ENCODE measurements around the gene FRRS1. TPM values are rescaled to one million over a fixed set of nuclear protein-coding genes. Genes with fewer than 3 reads are reported as not detected.

Gene FRRS1
- total and polyA plus RNA-seq, 10 of the 15 experiments (the other 5 are each of a cell fraction or from before 2014, with no cell fraction given) = 0.13 to 18.9 (median 8.0) TPM

- ChIA-PET POLR2A (no interaction called here), RAD21 (ENCODE audit: unreplicated experiment) (no interaction called here), SMC1A (ENCODE audit: uncharacterized antibody, unreplicated experiment) (no interaction called here), CTCF (interaction anchor here (2.7 kb wide), 1 partner anchor 15 kb away, joined by 6 read pairs; no protein-coding TSS in a partner anchor)
- BruUV-seq (replicated peaks) = no TSS peak
- intact Hi-C loops (cut with micrococcal nuclease; ENCODE audit: unreplicated experiment) = loop anchor here (10.0 kb wide), 1 partner anchor 705 kb away; no protein-coding TSS in a partner anchor
- in situ Hi-C loops (cut with MboI) = loop anchor here (10.0 kb wide), 1 partner anchor 515 kb away; no protein-coding TSS in a partner anchor
- Histone ChIP-seq H3K4me2 (ENCODE audit: control insufficient read depth, insufficient read depth) (no peak overlapping the region), H3K79me2 (ENCODE audit: control insufficient read depth, insufficient read depth, low read length) (no peaks in the 10 kb centered on the region), H3K27ac (ENCODE audit: control insufficient read depth, insufficient read depth) (no peak overlapping the region), H3K4me3 (no peak overlapping the region), H3K4me1 (ENCODE audit: control insufficient read depth, insufficient read depth, low read length) (no peaks in the 10 kb centered on the region), H3K9ac (ENCODE audit: control insufficient read depth, insufficient read depth, low read length) (no peak overlapping the region), H4K20me1 (ENCODE audit: control insufficient read depth, insufficient read depth) (no peaks in the 10 kb centered on the region), H2AFZ (ENCODE audit: control insufficient read depth, low read depth, low read length) (no peak overlapping the region), H3K27me3 (replicated peaks in 1 of 2; ENCODE audit: control insufficient read depth in 2 of 2, insufficient read depth in 2 of 2, low read length in 1 of 2) (no peaks in the 10 kb centered on the region; a peak in 1 of 4 replicates), H3K9me3 (replicated peaks; ENCODE audit: control insufficient read depth, insufficient read depth, low read length) (no peaks in the 10 kb centered on the region), H3K36me3 (ENCODE audit: control insufficient read depth in 2 of 2, insufficient read depth in 2 of 2, low read length in 1 of 2) (no peaks in the 10 kb centered on the region; a peak in 2 of 4 replicates)
- 95% methylated on average over 3 of the region's 3 CpGs for WGBS (ENCODE audit: insufficient coverage, insufficient replicate concordance, low lambda C conversion rate, missing lambda C conversion rate)
- no peak for ATAC-seq
- TF ChIP-seq HDGF (IDR thresholded peaks at IDR 0.05) = no peak
- TF ChIP-seq CHD4 (IDR thresholded peaks at IDR 0.05) = no peak
- no peak for TF ChIP-seq ZNF622 (IDR thresholded peaks at IDR 0.05)
- no peak for TF ChIP-seq POLR2AphosphoS2 (IDR thresholded peaks at IDR 0.05; ENCODE audit: low read depth, low read length)
- no peak for TF ChIP-seq CREM (IDR thresholded peaks at IDR 0.05; ENCODE audit: low read depth)
- TF ChIP-seq FOXM1 (IDR thresholded peaks at IDR 0.05; ENCODE audit: low read depth, low read length) = no peak
- TF ChIP-seq STAT3 (IDR thresholded peaks at IDR 0.05; ENCODE audit: low read depth, low read length) = no peak
- no peak for TF ChIP-seq KLF5 (IDR thresholded peaks at IDR 0.05; ENCODE audit: partially characterized antibody)
- no peak for TF ChIP-seq MTA3 (IDR thresholded peaks at IDR 0.05; ENCODE audit: borderline replicate concordance, low read length)
- TF ChIP-seq RB1 (IDR thresholded peaks at IDR 0.05; ENCODE audit: borderline replicate concordance) = no peak
- FAIRE-seq = no peak
- DNase-seq (ENCODE audit: low read depth, low spot score) = no peak
Observed at GRCh38 chr1:99700020-99700419, 66.4 kb downstream of the FRRS1 start.

GRCh38 chr1:99697580-99697979, 68.9 kb downstream of the FRRS1 start:
- FAIRE-seq (no peak), ATAC-seq (no peak), DNase-seq (ENCODE audit: low read depth, low spot score) (no peak)
- intact Hi-C loops (cut with micrococcal nuclease; ENCODE audit: unreplicated experiment) = no loop called here
- TF ChIP-seq MYB (IDR thresholded peaks at IDR 0.05; ENCODE audit: borderline replicate concordance, low read depth, low read length) = no peak
- no peak for TF ChIP-seq MLLT1 (IDR thresholded peaks at IDR 0.05)
- TF ChIP-seq NFYB (IDR thresholded peaks at IDR 0.05; ENCODE audit: insufficient read depth, low read depth, low read length) = no peak
- no peak for TF ChIP-seq IRF4 (IDR thresholded peaks at IDR 0.05; ENCODE audit: low read depth, low read length)
- TF ChIP-seq HDGF (IDR thresholded peaks at IDR 0.05) = no peak
- Histone ChIP-seq H3K27me3 (replicated peaks in 1 of 2; ENCODE audit: control insufficient read depth in 2 of 2, insufficient read depth in 2 of 2, low read length in 1 of 2) (no peaks in the 10 kb centered on the region; a peak in 1 of 4 replicates), H2AFZ (ENCODE audit: control insufficient read depth, low read depth, low read length) (no peak overlapping the region), H3K4me2 (ENCODE audit: control insufficient read depth, insufficient read depth) (no peak overlapping the region), H4K20me1 (ENCODE audit: control insufficient read depth, insufficient read depth) (no peaks in the 10 kb centered on the region), H3K9ac (ENCODE audit: control insufficient read depth, insufficient read depth, low read length) (no peak overlapping the region), H3K36me3 (ENCODE audit: control insufficient read depth in 2 of 2, insufficient read depth in 2 of 2, low read length in 1 of 2) (no peaks in the 10 kb centered on the region), H3K79me2 (ENCODE audit: control insufficient read depth, insufficient read depth, low read length) (no peaks in the 10 kb centered on the region), H3K27ac (ENCODE audit: control insufficient read depth, insufficient read depth) (no peak overlapping the region), H3K4me1 (ENCODE audit: control insufficient read depth, insufficient read depth, low read length) (no peaks in the 10 kb centered on the region), H3K9me3 (replicated peaks; ENCODE audit: control insufficient read depth, insufficient read depth, low read length) (no peaks in the 10 kb centered on the region), H3K4me3 (no peak overlapping the region)
- ChIA-PET SMC1A (ENCODE audit: uncharacterized antibody, unreplicated experiment) (interaction anchor here (0.6 kb wide), 1 partner anchor 39 kb away, joined by 3 read pairs; no protein-coding TSS in a partner anchor), CTCF (interaction anchor here (1.8 kb wide), 1 partner anchor 12 kb away, joined by 6 read pairs; no protein-coding TSS in a partner anchor), RAD21 (ENCODE audit: unreplicated experiment) (no interaction called here), POLR2A (no interaction called here)
- no TSS peak for BruUV-seq (replicated peaks)
- in situ Hi-C loops (cut with MboI) = no loop called here
- 24% methylated on average over 1 of the region's 1 CpG for WGBS (ENCODE audit: insufficient coverage, insufficient replicate concordance, low lambda C conversion rate, missing lambda C conversion rate)
